HT-29 (cell line): ENCODE data around the gene YLPM1. TPM values are rescaled to one million over a fixed set of nuclear protein-coding genes. Genes with fewer than 3 reads are reported as not detected.

Source experiments
- DNase-seq: peaks from one replicate; pipeline ENCODE4 v3.0.0-alpha.2; 2015; ENCODE audit warnings: low spot score
- total RNA-seq: library from RNA; depleted of rRNA; stranded (reverse); fragments of >200 nt; shearing (Covaris generic); gene quantifications from 2 replicates; pipeline ENCODE4 v1.2.3, GENCODE V29; 2014

Gene YLPM1
- total RNA-seq, 1 experiment from 2014 or later = 9.1 TPM

GRCh38 chr14:74841230-74842207 lies 78.4 kb downstream of the YLPM1 start:
- DNase-seq = no peak

GRCh38 chr14:74843653-74844052 lies 80.5 kb downstream of the YLPM1 start:
- no peak for DNase-seq

- no peak for DNase-seq
Measured at GRCh38 chr14:74846168-74846567, 83.1 kb downstream of the YLPM1 start.

GRCh38 chr14:74846968-74847665 lies 84.0 kb downstream of the YLPM1 start:
- DNase-seq = no peak

GRCh38 chr14:74848768-74849167 lies 85.7 kb downstream of the YLPM1 start:
- no peak for DNase-seq

GRCh38 chr14:74852922-74853530 lies 89.9 kb downstream of the YLPM1 start:
- DNase-seq = no peak

- no peak for DNase-seq
Measured at GRCh38 chr14:74853581-74853980, 90.5 kb downstream of the YLPM1 start.

GRCh38 chr14:74855021-74855420 lies 91.9 kb downstream of the YLPM1 start:
- DNase-seq = no peak

- DNase-seq = no peak
Measured at GRCh38 chr14:74855945-74856344, 92.8 kb downstream of the YLPM1 start.

GRCh38 chr14:74856366-74856765 lies 93.2 kb downstream of the YLPM1 start:
- DNase-seq = no peak

- no peak for DNase-seq
Measured at GRCh38 chr14:74858022-74858421, 94.9 kb downstream of the YLPM1 start.

- DNase-seq = no peak
Measured at GRCh38 chr14:74859757-74860552, 96.8 kb downstream of the YLPM1 start.

- peak; percentile 84 for DNase-seq
Measured at GRCh38 chr14:74860899-74861733, 98.0 kb downstream of the YLPM1 start.

- DNase-seq = no peak
Measured at GRCh38 chr14:74861734-74862090, 98.6 kb downstream of the YLPM1 start.

GRCh38 chr14:74863274-74863673 lies 100.2 kb downstream of the YLPM1 start:
- DNase-seq = no peak

- DNase-seq = no peak
Measured at GRCh38 chr14:74864198-74864597, 101.1 kb downstream of the YLPM1 start.

GRCh38 chr14:74865156-74865555 lies 102.0 kb downstream of the YLPM1 start:
- no peak for DNase-seq

GRCh38 chr14:74866708-74867389 lies 103.7 kb downstream of the YLPM1 start:
- DNase-seq = no peak

- no peak for DNase-seq
Measured at GRCh38 chr14:74867673-74868072, 104.6 kb downstream of the YLPM1 start.

- no peak for DNase-seq
Measured at GRCh38 chr14:74868739-74869138, 105.6 kb downstream of the YLPM1 start.
